ENCODE data around the gene GARIN6. TPM values are rescaled to one million over a fixed set of nuclear protein-coding genes. Genes with fewer than 3 reads are reported as not detected.
"Not testable (repeated sequence)": the region's sequence is repeated elsewhere in the genome, so short reads cannot be mapped to it uniquely, and the experiment has no call there.

GARIN6 gene
- not detected for total RNA-seq
- long read RNA-seq: 0 reads

GRCh38 chr12:99647453-99647852, at the start of gene GARIN6:
TSS of gene GARIN6 (plus strand) at chr12:99647753. CDS start at chr12:99648175, 422 bp downstream.
- ATAC-seq (ENCODE audit: poor library complexity) (no peak), DNase-seq (no peak)
- intact Hi-C loops (cut with DNase I): no loop called here

GRCh38 chr12:99598785-99599184, 48.8 kb upstream of the GARIN6 start:
- intact Hi-C loops (cut with DNase I): no loop called here
- no peak for DNase-seq
- no peak for ATAC-seq (ENCODE audit: poor library complexity)

GRCh38 chr12:99600388-99600787, 47.2 kb upstream of the GARIN6 start:
- ATAC-seq (ENCODE audit: poor library complexity) (no peak), DNase-seq (no peak)
- intact Hi-C loops (cut with DNase I): no loop called here

- ATAC-seq (ENCODE audit: poor library complexity) (no peak), DNase-seq (no peak)
- intact Hi-C loops (cut with DNase I): no loop called here
These were observed 37.9 kb upstream of the GARIN6 start for GRCh38 chr12:99609455-99610181.

GRCh38 chr12:99611117-99611516, 36.4 kb upstream of the GARIN6 start:
- ATAC-seq (ENCODE audit: poor library complexity) (no peak), DNase-seq (no peak)
- intact Hi-C loops (cut with DNase I): no loop called here

- DNase-seq (no peak), ATAC-seq (ENCODE audit: poor library complexity) (no peak)
- intact Hi-C loops (cut with DNase I): no loop called here
These were observed 36.0 kb upstream of the GARIN6 start for GRCh38 chr12:99611599-99611998.

- ATAC-seq (ENCODE audit: poor library complexity) (no peak), DNase-seq (no peak)
- intact Hi-C loops (cut with DNase I): no loop called here
These were observed 28.9 kb upstream of the GARIN6 start for GRCh38 chr12:99618657-99619056.

- ATAC-seq (ENCODE audit: poor library complexity) (no peak), DNase-seq (no peak)
- intact Hi-C loops (cut with DNase I): no loop called here
These were observed 28.0 kb upstream of the GARIN6 start for GRCh38 chr12:99619389-99620158.

- no peak for DNase-seq
- ATAC-seq (ENCODE audit: poor library complexity): no peak
- intact Hi-C loops (cut with DNase I): no loop called here
These were observed 27.4 kb upstream of the GARIN6 start for GRCh38 chr12:99620159-99620479.

- ATAC-seq (ENCODE audit: poor library complexity); intact Hi-C loops (cut with DNase I); DNase-seq: not testable (repeated sequence)
These were observed 23.0 kb upstream of the GARIN6 start for GRCh38 chr12:99624591-99624990.

GRCh38 chr12:99627459-99627858, 20.1 kb upstream of the GARIN6 start:
- DNase-seq: no peak
- intact Hi-C loops (cut with DNase I): no loop called here
- no peak for ATAC-seq (ENCODE audit: poor library complexity)

GRCh38 chr12:99644629-99645028, 2.9 kb upstream of the GARIN6 start:
- intact Hi-C loops (cut with DNase I): no loop called here
- ATAC-seq (ENCODE audit: poor library complexity) (no peak), DNase-seq (no peak)

- no peak for DNase-seq
- intact Hi-C loops (cut with DNase I): no loop called here
- ATAC-seq (ENCODE audit: poor library complexity): no peak
These were observed 630 bp downstream of the GARIN6 start for GRCh38 chr12:99648183-99648582.

GRCh38 chr12:99649551-99649950, 2.0 kb downstream of the GARIN6 start:
- DNase-seq (no peak), ATAC-seq (ENCODE audit: poor library complexity) (no peak)
- intact Hi-C loops (cut with DNase I): no loop called here

GRCh38 chr12:99658671-99659349, 11.3 kb downstream of the GARIN6 start:
- ATAC-seq (ENCODE audit: poor library complexity): no peak

GRCh38 chr12:99670635-99671034, 23.1 kb downstream of the GARIN6 start:
- intact Hi-C loops (cut with DNase I): no loop called here
- ATAC-seq (ENCODE audit: poor library complexity) (no peak), DNase-seq (no peak)

More at GRCh38 chr12:99658671-99659349, 11.3 kb downstream of the GARIN6 start:
- DNase-seq: no peak
- intact Hi-C loops (cut with DNase I): no loop called here

GRCh38 chr12:99680276-99680675, 32.7 kb downstream of the GARIN6 start:
- intact Hi-C loops (cut with DNase I): no loop called here
- no peak for DNase-seq
- ATAC-seq (ENCODE audit: poor library complexity): no peak

- ATAC-seq (ENCODE audit: poor library complexity) (no peak), DNase-seq (no peak)
These were observed 38.6 kb downstream of the GARIN6 start for GRCh38 chr12:99686142-99686541.

GRCh38 chr12:99695050-99695449, 47.5 kb downstream of the GARIN6 start:
- no peak for ATAC-seq (ENCODE audit: poor library complexity)
- intact Hi-C loops (cut with DNase I): no loop called here

More at GRCh38 chr12:99686142-99686541, 38.6 kb downstream of the GARIN6 start:
- intact Hi-C loops (cut with DNase I): no loop called here

More at GRCh38 chr12:99695050-99695449, 47.5 kb downstream of the GARIN6 start:
- DNase-seq: no peak
